Motor neuron (in vitro differentiated cells): ENCODE measurements around the gene CACNG1. TPM values are rescaled to one million over a fixed set of nuclear protein-coding genes. Genes with fewer than 3 reads are reported as not detected.

Experiments used
- ATAC-seq, 8 experiments: fragments of 200-7000 bp; cut with Tn5 transposase; replicated peaks in 6 of 8; 2 replicates each; pipeline ENCODE4 v1.8.0; 2021; ENCODE audit warnings: mild to moderate bottlenecking in 8 of 8, moderate library complexity in 8 of 8
- H3K27ac ChIP-seq, 2 donors: fragments of 250-450 bp; sonication (Bioruptor Pico); 2 replicates each; pipeline ENCODE4 v1.9.0; 2021; ENCODE audit warnings: antibody characterized with exemption in 2 of 2, mild to moderate bottlenecking in 2 of 2, moderate library complexity in 1 of 2
- H3K4me1 ChIP-seq, 2 donors: fragments of 250-450 bp; sonication (Bioruptor Pico); replicated peaks in 1 of 2; 2 replicates each; pipeline ENCODE4 v1.6.1; 2021; ENCODE audit warnings: antibody characterized with exemption in 2 of 2, mild to moderate bottlenecking in 2 of 2, moderate library complexity in 1 of 2
- H3K4me3 ChIP-seq, 5 donors: fragments of 250-450 bp; sonication (Bioruptor Pico); 2 replicates each; pipeline ENCODE4 v1.9.0; 2021; ENCODE audit warnings: antibody characterized with exemption in 5 of 5, mild to moderate bottlenecking in 5 of 5, moderate library complexity in 4 of 5
- WGBS, 10 experiments: fragments of 450-650 bp; shearing (Covaris generic); methylation state at CpG; one replicate each; pipeline ENCODE4 v1.0.0; 2022; 5-methylcytosine and 5-hydroxymethylcytosine counted together
- in situ Hi-C, 9 experiments: fragments of 400-800 bp; cut with MboI; loops; one replicate each; pipeline ENCODE4 v1.15.0; 2021; ENCODE audit warnings: low sequenced_read_pairs in 9 of 9, low pct_unique_long_range_greater_than_20kb in 2 of 9; ENCODE audit not compliant: unreplicated experiment in 9 of 9
- total RNA-seq, 8 experiments: library from RNA; unstranded; fragments of 300-600 nt; gene quantifications; 2 replicates each; pipeline versions ENCODE4 v1.2.3 to v1.2.4, GENCODE V29; 2022

Gene CACNG1
- total RNA-seq, 8 experiments from 2014 or later, result 0.25 to 1.4 (median 0.53) TPM; not detected in 2

- H3K4me1 ChIP-seq, result peaks cover 0 to 2% of the 10 kb centered on the region in 2 donors
- in situ Hi-C loops, result no loop called here
- H3K27ac ChIP-seq, result no peak overlapping the region
- WGBS, 10 experiments, result 59 to 96% (median 87%) methylated on average over 2 to 14 of the region's 18 CpGs; no CpG with 5 or more reads in 1 of the 10 experiments
- H3K4me3 ChIP-seq, result no peak overlapping the region
- no peak for ATAC-seq
These were observed 12.6 kb downstream of the CACNG1 start for GRCh38 chr17:67056746-67057490.

- in situ Hi-C loops, result no loop called here
- WGBS, 10 experiments, result 74 to 100% (median 99%) methylated on average over 1 to 8 of the region's 8 CpGs
- Histone ChIP-seq H3K4me1 (peaks cover 0 to 2% of the 10 kb centered on the region in 2 donors), H3K27ac (no peak overlapping the region), H3K4me3 (no peak overlapping the region)
- no peak for ATAC-seq
These were observed 13.7 kb downstream of the CACNG1 start for GRCh38 chr17:67058036-67058435.

GRCh38 chr17:67059372-67059771 is 15.0 kb downstream of the CACNG1 start:
- WGBS, 10 experiments, result 70 to 100% (median 92%) methylated on average over 1 to 6 of the region's 6 CpGs; no CpG with 5 or more reads in 5 of the 10 experiments
- H3K4me3 ChIP-seq, result no peak overlapping the region
- in situ Hi-C loops, result no loop called here
- ATAC-seq, result no peak
- peaks cover 0 to 2% of the 10 kb centered on the region in 2 donors for H3K4me1 ChIP-seq
- no peak overlapping the region for H3K27ac ChIP-seq

GRCh38 chr17:67063141-67063540 is 18.8 kb downstream of the CACNG1 start:
- 80 to 100% (median 89%) methylated on average over 3 to 6 of the region's 6 CpGs; no CpG with 5 or more reads in 1 of the 10 experiments for WGBS, 10 experiments
- in situ Hi-C loops, result no loop called here

GRCh38 chr17:67066717-67067116 is 22.4 kb downstream of the CACNG1 start:
- WGBS, 10 experiments, result 50 to 69% (median 60%) methylated on average over 1 to 2 of the region's 2 CpGs; no CpG with 5 or more reads in 7 of the 10 experiments

More at GRCh38 chr17:67063141-67063540, 18.8 kb downstream of the CACNG1 start:
- Histone ChIP-seq H3K4me3 (no peak overlapping the region), H3K4me1 (peaks cover 5 to 9% of the 10 kb centered on the region in 2 donors), H3K27ac (no peak overlapping the region)
- ATAC-seq, result peak in 1 of 8 experiments; percentile 26

GRCh38 chr17:67067571-67068482 is 23.5 kb downstream of the CACNG1 start:
- H3K4me1 ChIP-seq, result peaks cover 18 to 21% of the 10 kb centered on the region in 2 donors
- in situ Hi-C loops, result no loop called here
- whole genome bisulfite sequencing, 10 experiments, result 49 to 100% (median 84%) methylated on average over 1 to 10 of the region's 13 CpGs
- no peak overlapping the region for H3K4me3 ChIP-seq
- peak in 3 of 8 experiments; percentile 32 to 53 (median 33) for ATAC-seq
- peak overlapping the region in 1 of 2 donors; percentile 44 for H3K27ac ChIP-seq

More at GRCh38 chr17:67066717-67067116, 22.4 kb downstream of the CACNG1 start:
- no peak overlapping the region for H3K27ac ChIP-seq
- in situ Hi-C loops, result no loop called here
- peak in 1 of 8 experiments; percentile 12 for ATAC-seq
- peaks cover 18 to 21% of the 10 kb centered on the region in 2 donors for H3K4me1 ChIP-seq
- no peak overlapping the region for H3K4me3 ChIP-seq

- in situ Hi-C loops, result no loop called here
- Histone ChIP-seq H3K4me1 (peaks cover 18 to 21% of the 10 kb centered on the region in 2 donors), H3K4me3 (no peak overlapping the region), H3K27ac (no peak overlapping the region)
- ATAC-seq, result peak in 1 of 8 experiments; percentile 39
- WGBS, 10 experiments, result 50 to 100% (median 80%) methylated on average over 1 to 3 of the region's 3 CpGs; no CpG with 5 or more reads in 3 of the 10 experiments
These were observed 24.6 kb downstream of the CACNG1 start for GRCh38 chr17:67068999-67069398.

- ATAC-seq, result peak in 4 of 8 experiments; percentile 27 to 67 (median 47)
- in situ Hi-C loops, result no loop called here
- WGBS, 10 experiments, result 69 to 100% (median 87%) methylated on average over 1 to 5 of the region's 5 CpGs
- H3K4me1 ChIP-seq, result peaks cover 18 to 21% of the 10 kb centered on the region in 2 donors
- H3K27ac ChIP-seq, result no peak overlapping the region
- no peak overlapping the region for H3K4me3 ChIP-seq
These were observed 25.3 kb downstream of the CACNG1 start for GRCh38 chr17:67069603-67070136.

GRCh38 chr17:67071595-67071994 is 27.2 kb downstream of the CACNG1 start:
- H3K4me1 ChIP-seq, result peaks cover 21% of the 10 kb centered on the region in 2 donors
- no peak overlapping the region for H3K27ac ChIP-seq
- no peak overlapping the region for H3K4me3 ChIP-seq
- ATAC-seq, result no peak
- in situ Hi-C loops, result no loop called here

GRCh38 chr17:67072885-67073284 is 28.5 kb downstream of the CACNG1 start:
- in situ Hi-C loops, result no loop called here
- H3K4me3 ChIP-seq, result no peak overlapping the region
- no peak overlapping the region for H3K27ac ChIP-seq
- ATAC-seq, result no peak
- peaks cover 17 to 19% of the 10 kb centered on the region in 2 donors for H3K4me1 ChIP-seq
- 67 to 100% (median 90%) methylated on average over 1 to 3 of the region's 3 CpGs; no CpG with 5 or more reads in 1 of the 10 experiments for WGBS, 10 experiments

- in situ Hi-C loops, result no loop called here
- no peak for ATAC-seq
- 0 to 100% (median 76%) methylated on average over 1 to 3 of the region's 3 CpGs for WGBS, 10 experiments
- H3K4me1 ChIP-seq, result peaks cover 0 to 4% of the 10 kb centered on the region in 2 donors
- no peak overlapping the region for H3K27ac ChIP-seq
- H3K4me3 ChIP-seq, result no peak overlapping the region
These were observed 30.4 kb downstream of the CACNG1 start for GRCh38 chr17:67074781-67075180.

- peaks cover 0 to 4% of the 10 kb centered on the region in 2 donors for H3K4me1 ChIP-seq
- in situ Hi-C loops, result no loop called here
- H3K27ac ChIP-seq, result no peak overlapping the region
- 9 to 61% (median 31%) methylated on average over 1 to 6 of the region's 7 CpGs; no CpG with 5 or more reads in 2 of the 10 experiments for WGBS, 10 experiments
- no peak overlapping the region for H3K4me3 ChIP-seq
- peak in 5 of 8 experiments; percentile 33 to 70 (median 60) for ATAC-seq
These were observed 31.9 kb downstream of the CACNG1 start for GRCh38 chr17:67076290-67076689.
